SH-SY5Y (cell line): ENCODE results near the gene LTBP1.

Experiments
- GATA2 ChIP-seq: IDR thresholded peaks from 2 replicates; pipeline ENCODE4 v1.6.1; 2011; ENCODE audit warnings: mild to moderate bottlenecking, low read depth, low read length
- GATA3 ChIP-seq: IDR thresholded peaks from 2 replicates; pipeline ENCODE4 v1.6.1; 2011; ENCODE audit warnings: low read depth, mild to moderate bottlenecking, low read length, moderate library complexity

DNA sequence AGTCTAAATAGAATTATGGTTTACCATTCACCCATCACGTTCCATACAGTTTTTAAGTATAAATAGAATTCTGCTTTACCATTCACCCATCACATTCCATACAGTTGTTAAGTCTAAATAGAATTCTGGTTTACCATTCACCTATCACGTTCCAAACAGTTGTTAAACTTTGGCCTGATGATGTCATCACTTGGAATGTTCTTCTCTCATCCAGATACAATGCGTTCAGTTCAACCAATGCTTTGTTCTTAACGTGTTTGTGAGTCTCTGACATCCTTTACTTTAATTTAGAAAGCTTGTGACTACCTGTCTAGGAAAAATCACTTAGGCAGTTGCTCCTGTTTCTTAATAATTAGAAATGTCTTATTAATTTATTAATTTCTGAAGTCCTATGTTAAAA, 293.4 kb downstream of the LTBP1 start:
- TF ChIP-seq GATA3 (no peak), GATA2 (no peak)
